ENCODE results near the gene RNPS1.

RNPS1 gene

GRCh38 chr16:2267913-2268666, at the start of gene RNPS1:
Gene RNPS1 (minus strand): TSS chr16:2268126. CDS start chr16:2264643, 3,483 bp downstream.
- peak; percentile 91 to 97 for DNase-seq

GRCh38 chr16:2317231-2318020, 49.5 kb upstream of the RNPS1 start:
- no peak for DNase-seq

GRCh38 chr16:2308089-2308962, 40.4 kb upstream of the RNPS1 start:
- DNase-seq = no peak

GRCh38 chr16:2299915-2300192, 31.9 kb upstream of the RNPS1 start:
- no peak for DNase-seq

GRCh38 chr16:2299121-2299914, 31.4 kb upstream of the RNPS1 start:
- no peak for DNase-seq

- no peak for DNase-seq
These were observed 30.7 kb upstream of the RNPS1 start for GRCh38 chr16:2298621-2299020.

- DNase-seq = no peak
These were observed 29.6 kb upstream of the RNPS1 start for GRCh38 chr16:2297506-2297860.

- no peak for DNase-seq
These were observed 29.0 kb upstream of the RNPS1 start for GRCh38 chr16:2296661-2297505.

GRCh38 chr16:2295056-2295798, 27.3 kb upstream of the RNPS1 start:
- DNase-seq = no peak

- no peak for DNase-seq
These were observed 24.3 kb upstream of the RNPS1 start for GRCh38 chr16:2292221-2292620.

GRCh38 chr16:2289282-2289681, 21.4 kb upstream of the RNPS1 start:
- no peak for DNase-seq

GRCh38 chr16:2288726-2289125, 20.8 kb upstream of the RNPS1 start:
- no peak for DNase-seq

GRCh38 chr16:2287916-2288547, 20.1 kb upstream of the RNPS1 start:
- no peak for DNase-seq

- no peak for DNase-seq
These were observed 18.6 kb upstream of the RNPS1 start for GRCh38 chr16:2286550-2286949.

GRCh38 chr16:2285731-2286191, 17.8 kb upstream of the RNPS1 start:
- no peak for DNase-seq

GRCh38 chr16:2284797-2285576, 17.1 kb upstream of the RNPS1 start:
- no peak for DNase-seq

GRCh38 chr16:2284001-2284770, 16.3 kb upstream of the RNPS1 start:
- no peak for DNase-seq

- DNase-seq = no peak
These were observed 15.1 kb upstream of the RNPS1 start for GRCh38 chr16:2282866-2283555.
